Uterus (tissue), 2 donors: ENCODE measurements around the gene DNM3.

ENCODE experiments used
- POLR2A ChIP-seq, 2 donors: fragments of 450-650 bp; IDR thresholded peaks; one replicate each; pipeline ENCODE4 v1.6.1; 2016; ENCODE audit warnings: antibody characterized with exemption in 2 of 2, mild to moderate bottlenecking in 1 of 2, moderate library complexity in 1 of 2
- TF ChIP-seq, protein P1 (sequence below), 4 experiments: fragments of 200-600 bp in 2 of 4; fragments of 450-650 bp in 2 of 4; sonication (generic) in 2 of 4; IDR thresholded peaks; one replicate each; pipeline ENCODE4 v1.5.1; 2016 to 2019; ENCODE audit warnings: antibody characterized with exemption in 4 of 4, mild to moderate bottlenecking in 2 of 4, moderate library complexity in 1 of 4

DNA sequence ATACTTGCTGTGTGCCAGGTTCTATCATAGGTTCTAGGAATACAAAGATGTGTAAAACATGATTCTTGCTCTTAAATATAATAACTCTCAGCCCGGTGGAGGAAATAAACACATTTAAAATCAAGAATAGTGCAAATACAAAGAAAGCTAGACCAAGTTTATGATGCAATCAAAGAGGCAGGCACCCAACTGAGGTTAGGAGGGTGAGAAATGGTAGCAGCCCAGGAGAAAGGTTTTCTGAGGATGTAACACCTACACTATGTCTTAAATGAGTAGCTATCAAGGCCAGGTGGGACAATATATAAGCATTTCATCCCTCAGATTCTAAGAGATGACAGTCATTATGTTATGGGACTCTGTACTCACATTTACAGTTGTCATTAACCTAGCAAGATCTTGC, 612.3 kb downstream of the DNM3 start:
- TF ChIP-seq, protein P1, sequence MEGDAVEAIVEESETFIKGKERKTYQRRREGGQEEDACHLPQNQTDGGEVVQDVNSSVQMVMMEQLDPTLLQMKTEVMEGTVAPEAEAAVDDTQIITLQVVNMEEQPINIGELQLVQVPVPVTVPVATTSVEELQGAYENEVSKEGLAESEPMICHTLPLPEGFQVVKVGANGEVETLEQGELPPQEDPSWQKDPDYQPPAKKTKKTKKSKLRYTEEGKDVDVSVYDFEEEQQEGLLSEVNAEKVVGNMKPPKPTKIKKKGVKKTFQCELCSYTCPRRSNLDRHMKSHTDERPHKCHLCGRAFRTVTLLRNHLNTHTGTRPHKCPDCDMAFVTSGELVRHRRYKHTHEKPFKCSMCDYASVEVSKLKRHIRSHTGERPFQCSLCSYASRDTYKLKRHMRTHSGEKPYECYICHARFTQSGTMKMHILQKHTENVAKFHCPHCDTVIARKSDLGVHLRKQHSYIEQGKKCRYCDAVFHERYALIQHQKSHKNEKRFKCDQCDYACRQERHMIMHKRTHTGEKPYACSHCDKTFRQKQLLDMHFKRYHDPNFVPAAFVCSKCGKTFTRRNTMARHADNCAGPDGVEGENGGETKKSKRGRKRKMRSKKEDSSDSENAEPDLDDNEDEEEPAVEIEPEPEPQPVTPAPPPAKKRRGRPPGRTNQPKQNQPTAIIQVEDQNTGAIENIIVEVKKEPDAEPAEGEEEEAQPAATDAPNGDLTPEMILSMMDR (IDR thresholded peaks at IDR 0.05) = no peak
- TF ChIP-seq POLR2A (IDR thresholded peaks at IDR 0.05) = no peak
